ENCODE data around the gene ACSM4.
"Not testable (repeated sequence)": the region's sequence is repeated elsewhere in the genome, so short reads cannot be mapped to it uniquely, and the experiment has no call there.

Gene ACSM4

GRCh38 chr12:7303772-7304171 is at the start of gene ACSM4:
ACSM4 (plus strand) TSS chr12:7304072; CDS start chr12:7304332, 260 bp downstream.
- no peak for DNase-seq

- no peak for DNase-seq
Observed at GRCh38 chr12:7259060-7259459, 44.8 kb upstream of the ACSM4 start.

GRCh38 chr12:7264538-7264937 is 39.3 kb upstream of the ACSM4 start:
- no peak for DNase-seq

GRCh38 chr12:7265251-7265650 is 38.6 kb upstream of the ACSM4 start:
- no peak for DNase-seq

GRCh38 chr12:7269273-7269672 is 34.6 kb upstream of the ACSM4 start:
- no peak for DNase-seq

GRCh38 chr12:7271893-7272514 is 31.9 kb upstream of the ACSM4 start:
- no peak for DNase-seq

- not testable (repeated sequence) for DNase-seq
Observed at GRCh38 chr12:7275482-7275881, 28.4 kb upstream of the ACSM4 start.

- DNase-seq = no peak
Observed at GRCh38 chr12:7282844-7283243, 21.0 kb upstream of the ACSM4 start.

- no peak for DNase-seq
Observed at GRCh38 chr12:7289743-7290142, 14.1 kb upstream of the ACSM4 start.

GRCh38 chr12:7290588-7290987 is 13.3 kb upstream of the ACSM4 start:
- not testable (repeated sequence) for DNase-seq

- DNase-seq = no peak
Observed at GRCh38 chr12:7292300-7292699, 11.6 kb upstream of the ACSM4 start.

GRCh38 chr12:7293670-7294069 is 10.2 kb upstream of the ACSM4 start:
- DNase-seq = no peak

- DNase-seq = no peak
Observed at GRCh38 chr12:7295529-7295928, 8.3 kb upstream of the ACSM4 start.

- DNase-seq = no peak
Observed at GRCh38 chr12:7297865-7298264, 6.0 kb upstream of the ACSM4 start.

GRCh38 chr12:7302266-7302986 is 1.4 kb upstream of the ACSM4 start:
- no peak for DNase-seq

GRCh38 chr12:7303230-7303629 is 642 bp upstream of the ACSM4 start:
- DNase-seq = no peak

GRCh38 chr12:7304456-7304855 is 584 bp downstream of the ACSM4 start:
- DNase-seq = no peak

GRCh38 chr12:7310070-7310469 is 6.2 kb downstream of the ACSM4 start:
- no peak for DNase-seq

- DNase-seq = no peak
Observed at GRCh38 chr12:7319930-7320329, 16.1 kb downstream of the ACSM4 start.

GRCh38 chr12:7321624-7322023 is 17.8 kb downstream of the ACSM4 start:
- DNase-seq = no peak

- DNase-seq = no peak
Observed at GRCh38 chr12:7322599-7322998, 18.7 kb downstream of the ACSM4 start.

- DNase-seq = no peak
Observed at GRCh38 chr12:7324176-7324575, 20.3 kb downstream of the ACSM4 start.

- DNase-seq = no peak
Observed at GRCh38 chr12:7327918-7328317, 24.0 kb downstream of the ACSM4 start.

- not testable (repeated sequence) for DNase-seq
Observed at GRCh38 chr12:7337790-7338189, 33.9 kb downstream of the ACSM4 start.

GRCh38 chr12:7339675-7340074 is 35.8 kb downstream of the ACSM4 start:
- no peak for DNase-seq

Measured in activated naive CD4-positive, alpha-beta T cell (primary cell).